NOMO-1 (cell line): ENCODE measurements around the gene SLC22A4.

Source experiments
- DNase-seq, 2 experiments: peaks; one replicate each; lab custom pipeline; 2025; ENCODE audit not compliant: unreplicated experiment in 2 of 2; lab: John Stamatoyannopoulos, UW

Gene SLC22A4

DNA sequence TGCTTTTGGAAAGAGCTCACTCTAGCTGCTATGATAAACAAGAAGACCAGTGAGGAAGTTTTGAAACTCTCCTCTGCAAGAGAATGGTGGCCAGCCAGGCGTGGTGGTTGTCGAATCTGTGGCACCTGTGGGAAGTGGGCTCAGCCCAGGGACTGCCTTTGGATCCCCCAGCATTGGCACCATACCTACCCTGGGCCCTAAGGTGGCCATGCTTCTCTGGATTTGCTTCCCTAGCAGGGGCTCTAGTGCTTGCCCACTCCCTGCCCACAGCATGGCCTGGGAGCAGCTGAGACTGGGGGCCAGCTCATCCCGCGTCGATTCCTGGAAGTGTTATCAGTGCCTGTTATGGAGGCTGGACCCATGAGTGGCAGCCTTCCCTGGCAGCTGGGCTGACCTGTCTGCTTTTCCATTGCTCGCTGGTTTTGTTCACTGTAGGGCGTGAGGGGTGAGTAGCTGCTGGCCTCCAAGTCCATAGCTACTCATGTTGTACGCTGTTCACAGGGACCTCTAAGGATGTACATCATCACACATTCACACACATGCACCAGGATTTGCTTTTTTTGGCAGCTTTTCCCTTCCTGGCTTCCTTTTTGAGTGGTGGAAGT, 2.3 kb downstream of the SLC22A4 start:
- DNase-seq, result peak in 1 of 2 experiments; percentile 32

DNA sequence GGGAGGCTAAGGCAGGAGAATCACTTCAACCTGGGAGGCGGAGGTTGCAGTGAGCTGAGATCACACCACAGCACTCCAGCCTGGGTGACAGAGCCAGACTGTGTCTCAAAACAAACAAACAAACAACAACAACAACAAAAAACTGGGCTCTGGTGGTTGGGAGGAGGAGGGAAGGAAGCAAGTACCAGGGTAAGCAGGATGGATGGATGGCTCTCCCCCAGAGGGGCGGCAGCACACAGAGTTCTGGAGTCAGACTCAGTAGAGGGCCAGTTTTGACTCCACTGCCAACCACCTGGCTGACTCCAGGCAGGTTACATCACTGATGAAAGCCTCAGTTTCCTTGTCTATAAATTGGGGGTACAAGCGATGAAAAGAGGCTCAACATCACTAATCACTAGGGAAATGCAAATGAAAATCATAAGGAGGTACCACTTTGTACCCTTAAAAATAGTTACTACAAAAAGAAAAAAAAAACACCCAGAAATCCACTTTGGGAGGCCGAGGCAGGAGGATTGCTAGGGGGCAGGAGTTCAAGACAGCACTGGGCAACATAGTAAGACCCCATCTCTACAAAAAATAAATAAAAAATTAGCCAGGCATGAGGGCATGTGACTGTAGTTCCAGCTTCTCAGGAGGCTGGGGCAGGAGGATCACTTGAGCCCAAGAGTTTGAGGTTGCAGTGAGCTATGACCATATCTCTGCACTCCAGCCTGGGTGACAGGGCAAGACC, 3.2 kb downstream of the SLC22A4 start:
- no peak for DNase-seq

DNA sequence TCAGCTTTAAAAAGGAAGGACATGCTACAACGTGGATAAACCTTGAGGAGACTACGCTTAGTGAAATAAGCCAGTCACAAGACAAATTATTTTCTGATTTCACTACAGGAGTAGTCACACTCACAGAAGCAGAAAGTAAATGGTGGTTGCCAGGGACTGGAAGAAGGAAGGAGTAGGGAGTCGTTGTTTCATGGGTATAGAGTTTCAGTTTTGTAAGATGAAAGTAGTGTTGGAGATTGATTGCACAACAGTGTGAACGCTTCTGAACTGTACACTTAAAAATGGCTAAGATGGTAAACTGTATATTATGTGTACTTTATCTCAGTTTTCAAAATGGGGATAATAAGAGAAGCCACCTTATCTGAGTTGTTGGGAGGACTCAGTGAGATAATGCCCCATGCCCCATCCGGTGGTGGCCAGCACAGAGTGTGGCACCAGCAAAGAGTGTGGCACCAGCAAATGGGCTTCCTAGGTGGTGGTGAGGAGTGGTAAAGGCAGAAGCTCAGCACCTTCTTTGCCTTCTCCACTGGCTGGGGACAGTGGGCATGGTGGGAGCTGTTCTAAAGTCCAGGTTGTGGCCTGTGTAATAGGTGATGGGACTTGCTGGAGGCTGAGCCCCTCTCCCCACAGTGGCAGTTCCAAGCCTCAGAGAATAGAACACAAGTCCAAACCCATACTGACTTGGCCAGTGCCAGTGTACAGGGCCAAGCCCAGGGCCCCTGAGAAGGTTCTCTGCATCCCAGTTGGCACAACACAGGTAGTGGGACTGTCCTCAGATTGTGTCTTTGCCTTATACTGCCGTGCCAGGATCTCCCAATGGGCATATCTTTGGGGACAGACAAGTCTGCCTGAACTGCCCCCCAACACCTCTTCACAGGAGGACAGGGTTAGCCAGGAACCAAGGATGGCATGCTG, 4.4 kb downstream of the SLC22A4 start:
- peak; percentile 46 to 80 for DNase-seq

- DNase-seq, result no peak
Measured at GRCh38 chr5:132299917-132300316, 5.7 kb downstream of the SLC22A4 start.

- DNase-seq, result no peak
Measured at GRCh38 chr5:132300577-132301343, 6.6 kb downstream of the SLC22A4 start.

GRCh38 chr5:132301344-132302271, 7.4 kb downstream of the SLC22A4 start:
- DNase-seq, result no peak

- DNase-seq, result no peak
Measured at GRCh38 chr5:132302413-132302812, 8.2 kb downstream of the SLC22A4 start.

GRCh38 chr5:132303589-132303988, 9.4 kb downstream of the SLC22A4 start:
- no peak for DNase-seq

DNA sequence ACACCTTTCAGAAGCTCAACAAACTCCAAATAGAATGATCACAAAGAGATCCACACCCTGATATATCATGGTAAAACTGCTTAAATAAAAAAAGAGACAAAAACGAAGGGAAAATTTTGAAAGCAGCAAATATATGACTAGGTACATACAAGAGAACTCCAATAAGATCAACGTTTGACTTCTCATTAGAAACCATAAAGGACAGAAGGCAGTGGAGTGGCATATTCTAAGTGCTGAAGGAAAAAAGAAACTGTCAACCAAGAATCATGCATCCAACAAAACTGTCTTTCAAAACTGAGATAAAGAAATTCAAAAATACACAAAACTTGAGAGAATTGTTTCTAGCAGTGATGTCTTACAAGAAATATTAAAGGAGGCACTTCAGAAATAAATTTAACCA, 11.2 kb downstream of the SLC22A4 start:
- DNase-seq, result no peak

DNA sequence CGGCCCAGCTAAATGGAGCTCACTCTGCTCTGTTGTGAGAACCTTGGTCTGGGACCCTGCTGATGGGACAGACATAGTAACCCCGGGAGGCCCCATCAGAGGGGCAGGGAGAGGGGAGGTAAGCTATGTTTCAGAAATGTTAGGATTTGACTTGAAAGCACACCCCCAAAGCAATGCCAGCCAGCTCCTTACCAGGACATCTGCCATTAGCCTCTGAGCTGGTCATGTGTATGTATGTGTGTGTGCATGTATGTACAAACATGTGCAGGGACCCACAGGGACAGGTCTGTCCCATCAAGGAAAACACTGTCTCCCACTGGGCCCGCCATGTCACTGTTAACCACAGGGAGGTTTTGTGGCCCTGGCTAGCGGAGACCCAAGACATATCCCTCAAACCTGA, 14.5 kb downstream of the SLC22A4 start:
- no peak for DNase-seq

DNA sequence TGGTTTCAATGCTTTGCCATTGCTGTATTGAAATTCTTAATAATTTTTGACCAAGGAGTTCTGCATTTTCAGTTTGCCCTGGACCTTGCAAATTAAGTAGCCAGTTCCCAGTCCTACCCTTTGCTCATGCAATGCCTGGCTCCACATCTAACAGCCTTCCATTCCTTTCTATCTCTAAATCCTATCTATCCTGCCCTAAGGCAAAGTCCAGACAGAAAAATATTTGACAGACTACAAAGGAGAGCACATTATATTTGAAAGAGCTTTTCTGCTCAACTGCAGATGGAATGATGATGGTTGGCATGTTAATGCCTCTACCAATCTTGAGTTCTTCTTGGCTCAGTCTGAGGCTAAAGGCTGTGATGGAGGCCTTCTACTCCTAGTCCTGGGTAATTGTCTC, 15.5 kb downstream of the SLC22A4 start:
- DNase-seq, result no peak

DNA sequence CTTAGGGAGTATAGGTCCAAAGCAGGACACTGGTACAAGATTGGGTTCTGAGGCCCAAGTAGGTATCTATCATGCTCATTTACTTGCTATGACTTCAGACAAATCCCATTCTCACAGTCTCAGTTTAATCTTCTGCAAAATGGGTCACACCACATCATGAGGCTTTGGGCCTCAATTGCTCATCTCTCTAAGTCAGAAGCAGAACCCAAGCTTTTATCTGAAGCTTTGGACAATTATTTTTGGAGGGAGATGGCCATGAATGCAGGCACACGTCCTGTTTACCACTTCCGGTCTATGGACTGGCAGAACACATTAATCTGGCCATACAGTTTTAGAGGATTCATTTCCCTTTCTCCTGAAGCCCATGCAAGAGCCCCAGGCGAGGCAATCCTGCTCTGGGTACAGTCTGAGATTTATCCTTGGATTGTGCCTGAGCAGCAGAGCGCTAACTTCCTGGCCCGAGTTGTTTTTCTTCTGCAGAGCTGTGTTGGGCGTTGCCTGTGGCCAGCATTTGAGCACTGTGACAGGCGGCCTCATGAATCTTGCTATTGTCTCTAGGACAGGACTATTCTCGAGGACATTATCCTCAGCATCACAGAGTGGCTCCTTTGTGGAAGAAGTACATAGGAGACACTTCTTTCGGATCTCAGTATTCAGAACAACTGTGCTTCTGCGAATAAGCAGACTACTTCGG, 16.1 kb downstream of the SLC22A4 start:
- no peak for DNase-seq

GRCh38 chr5:132313366-132313765, 19.2 kb downstream of the SLC22A4 start:
- DNase-seq, result no peak

DNA sequence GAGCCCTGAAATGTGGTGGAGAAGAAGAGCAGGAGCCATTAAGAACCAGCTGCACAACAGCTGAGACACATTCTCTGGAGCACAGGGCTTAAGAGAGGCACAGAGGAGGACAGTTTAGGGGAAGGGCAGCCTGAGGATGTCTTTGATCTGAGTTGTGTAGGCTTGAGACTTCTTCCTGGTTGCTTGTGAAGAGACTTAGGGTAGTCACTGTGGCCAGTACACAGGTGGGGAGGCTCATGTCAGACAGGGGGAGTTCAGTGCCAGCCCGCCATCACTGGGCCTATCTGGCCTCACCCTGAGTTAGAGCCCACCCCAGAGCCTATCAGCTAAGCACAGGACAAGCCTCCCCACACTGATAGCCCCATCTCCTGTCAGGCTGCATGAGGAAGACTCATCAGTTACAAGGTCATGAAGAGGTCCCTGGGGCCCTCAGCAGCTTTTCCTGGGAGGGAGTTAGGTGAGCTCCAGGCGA, 19.8 kb downstream of the SLC22A4 start:
- DNase-seq, result no peak

- no peak for DNase-seq
Measured at GRCh38 chr5:132315529-132316067, 21.4 kb downstream of the SLC22A4 start.

DNA sequence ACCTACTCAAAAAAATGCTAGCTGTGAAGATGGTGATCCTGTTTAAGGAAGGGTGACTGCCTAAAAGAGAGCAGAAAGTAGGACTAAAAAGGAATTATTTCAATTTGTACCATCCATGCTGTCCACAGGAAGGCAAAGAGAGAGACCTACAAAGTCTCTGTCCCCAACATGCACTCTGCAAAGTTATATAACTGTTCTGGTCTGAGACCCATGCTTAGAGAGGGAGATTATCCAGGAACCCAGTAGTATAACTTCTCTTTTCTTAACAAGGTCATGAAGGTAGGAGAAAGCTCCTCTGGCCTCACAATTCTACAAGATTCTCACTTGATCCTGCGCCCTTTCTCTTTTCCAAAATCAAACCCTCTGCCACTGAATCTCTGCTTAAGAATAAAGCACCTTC, 25.8 kb downstream of the SLC22A4 start:
- no peak for DNase-seq

GRCh38 chr5:132321109-132321721, 27.0 kb downstream of the SLC22A4 start:
- DNase-seq, result no peak

- no peak for DNase-seq
Measured at GRCh38 chr5:132322266-132322665, 28.1 kb downstream of the SLC22A4 start.
